Peyer's patch (tissue), 4 donors: Measurements from ENCODE around the gene ZBP1.

Experiments used
- CTCF ChIP-seq, 6 experiments: fragments of 450-650 bp in 4 of 6; fragments of 200-600 bp in 2 of 6; sonication (generic) in 1 of 6; IDR thresholded peaks; one replicate each; pipeline ENCODE4 v1.5.1; 2017 to 2019; ENCODE audit warnings: antibody characterized with exemption in 6 of 6, mild to moderate bottlenecking in 3 of 6, moderate library complexity in 1 of 6
- POLR2A ChIP-seq, 2 donors: fragments of 450-650 bp; IDR thresholded peaks; one replicate each; pipeline ENCODE4 v1.5.1; 2017; ENCODE audit warnings: antibody characterized with exemption in 2 of 2, mild to moderate bottlenecking in 2 of 2, moderate library complexity in 2 of 2

GRCh38 chr20:57633945-57634491, 13.8 kb upstream of the ZBP1 start:
- TF ChIP-seq POLR2A (IDR thresholded peaks at IDR 0.05): no peak
- TF ChIP-seq CTCF (IDR thresholded peaks at IDR 0.05): no peak
